Gastroesophageal sphincter (tissue), 3 donors: Measurements from ENCODE around the gene HLA-B.

Experiments used
- CTCF ChIP-seq, 4 experiments: fragments of 200-600 bp in 2 of 4; fragments of 450-650 bp in 2 of 4; sonication (generic) in 1 of 4; IDR thresholded peaks; one replicate each; pipeline ENCODE4 v1.5.1; 2017 to 2019; ENCODE audit warnings: antibody characterized with exemption in 4 of 4, mild to moderate bottlenecking in 2 of 4, moderate library complexity in 2 of 4
- POLR2A ChIP-seq, 2 donors: fragments of 450-650 bp; IDR thresholded peaks; one replicate each; pipeline ENCODE4 v1.6.1; 2017; ENCODE audit warnings: antibody characterized with exemption in 2 of 2, mild to moderate bottlenecking in 2 of 2, moderate library complexity in 1 of 2

DNA sequence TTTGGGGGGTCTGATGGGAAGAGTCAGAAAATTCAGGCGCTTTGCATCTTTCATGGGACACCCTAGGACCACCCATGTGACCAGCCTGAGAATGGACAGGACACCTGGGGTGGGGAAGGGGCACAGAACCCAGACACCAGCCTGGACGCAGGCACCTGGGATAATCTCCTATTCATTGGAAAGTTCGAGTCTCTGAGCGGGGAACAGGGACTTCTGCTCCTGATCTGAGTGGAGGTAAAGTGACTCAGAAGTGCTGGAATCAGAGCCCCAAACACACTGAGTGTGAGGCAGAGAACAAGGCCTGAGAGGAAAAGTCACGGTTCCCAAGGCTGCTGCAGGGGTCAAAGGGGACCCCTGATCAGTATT is 1.4 kb downstream of the HLA-B start:
- TF ChIP-seq CTCF (IDR thresholded peaks at IDR 0.05), result no peak
- no peak for TF ChIP-seq POLR2A (IDR thresholded peaks at IDR 0.05)
